Measurements from ENCODE around the gene PTPN11.
A peak's percentile ranks its signal among the peaks of the same experiment; 100 is the strongest.

The PTPN11 gene

GRCh38 chr12:112418608-112419296, at the start of gene PTPN11:
PTPN11 (plus strand) TSS chr12:112418947; CDS start chr12:112419112, 165 bp downstream.
- peak within 1 kb of the TSS; percentile 98 for H3K4me3 ChIP-seq (ENCODE audit: insufficient read length, low read depth)
- peak; percentile 70 for DNase-seq (ENCODE audit: low read depth, low spot score)
- H3K4me1 ChIP-seq (ENCODE audit: insufficient read depth, insufficient read length), result no peaks in the 10 kb centered on the region
- peak within 1 kb of the TSS; percentile 99 for H3K9ac ChIP-seq (ENCODE audit: insufficient read length, low read depth)
- no peaks in the 10 kb centered on the region for H3K9me3 ChIP-seq (ENCODE audit: insufficient read depth, low read length)
- TF ChIP-seq YY1 (IDR thresholded peaks at IDR 0.05; ENCODE audit: insufficient read depth, insufficient read length), result peak; percentile 13
- no peak for TF ChIP-seq ZNF274 (IDR thresholded peaks at IDR 0.05; ENCODE audit: low read depth, low read length)
- H3K27me3 ChIP-seq (ENCODE audit: insufficient read depth, insufficient read length), result no peaks in the 10 kb centered on the region
- H3K36me3 ChIP-seq (ENCODE audit: insufficient read depth, insufficient read length, low read length), result peaks cover 37% of the 10 kb centered on the region

- H3K36me3 ChIP-seq (ENCODE audit: insufficient read depth, insufficient read length, low read length), result no peaks in the 10 kb centered on the region
- no peak for TF ChIP-seq YY1 (IDR thresholded peaks at IDR 0.05; ENCODE audit: insufficient read depth, insufficient read length)
- TF ChIP-seq ZNF274 (IDR thresholded peaks at IDR 0.05; ENCODE audit: low read depth, low read length), result no peak
- TF ChIP-seq SUZ12 (IDR thresholded peaks at IDR 0.05; ENCODE audit: extremely low read depth, insufficient read depth, insufficient read length), result no peak
- H3K9me3 ChIP-seq (ENCODE audit: insufficient read depth, low read length), result no peaks in the 10 kb centered on the region
- no peak overlapping the region for H3K4me3 ChIP-seq (ENCODE audit: insufficient read length, low read depth)
- H3K27me3 ChIP-seq (ENCODE audit: insufficient read depth, insufficient read length), result no peaks in the 10 kb centered on the region
- no peak overlapping the region for H3K9ac ChIP-seq (ENCODE audit: insufficient read length, low read depth)
- no peak for DNase-seq (ENCODE audit: low read depth, low spot score)
- no peaks in the 10 kb centered on the region for H3K4me1 ChIP-seq (ENCODE audit: insufficient read depth, insufficient read length)
These were observed 48.5 kb upstream of the PTPN11 start for GRCh38 chr12:112370199-112370598.

DNA sequence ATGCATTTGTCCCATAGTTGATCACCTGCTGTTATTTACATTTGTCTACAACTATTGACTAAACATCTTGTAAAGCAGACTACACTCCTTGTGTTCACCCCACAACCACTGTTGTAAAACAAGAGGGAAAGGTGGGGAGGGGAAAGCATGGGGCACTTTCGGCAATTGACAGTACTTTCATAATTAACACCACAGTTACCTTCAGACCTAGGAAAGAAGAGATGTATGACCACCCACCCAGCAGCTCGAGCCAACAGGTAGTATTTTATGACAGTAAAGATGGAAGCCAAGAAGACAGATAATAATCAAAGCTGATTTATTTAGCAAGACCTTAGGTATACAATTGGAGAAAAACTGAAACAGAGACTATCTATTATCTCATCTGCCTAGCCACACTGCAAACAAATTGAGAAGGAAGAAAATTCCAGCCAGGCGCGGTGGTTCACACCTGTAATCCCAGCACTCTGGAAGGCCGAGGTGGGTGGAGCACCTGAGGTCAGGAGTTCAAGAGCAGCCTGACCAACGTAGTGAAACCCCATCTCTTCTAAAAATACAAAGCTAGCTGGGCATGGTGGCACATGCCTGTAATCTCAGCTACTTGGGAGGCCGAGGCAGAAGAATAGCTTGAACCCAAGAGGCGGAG, 47.8 kb upstream of the PTPN11 start:
- Histone ChIP-seq H3K9ac (ENCODE audit: insufficient read length, low read depth) (no peak overlapping the region), H3K9me3 (ENCODE audit: insufficient read depth, low read length) (no peaks in the 10 kb centered on the region), H3K36me3 (ENCODE audit: insufficient read depth, insufficient read length, low read length) (no peaks in the 10 kb centered on the region), H3K4me3 (ENCODE audit: insufficient read length, low read depth) (no peak overlapping the region), H3K4me1 (ENCODE audit: insufficient read depth, insufficient read length) (no peaks in the 10 kb centered on the region), H3K27me3 (ENCODE audit: insufficient read depth, insufficient read length) (no peaks in the 10 kb centered on the region)
- no peak for TF ChIP-seq SUZ12 (IDR thresholded peaks at IDR 0.05; ENCODE audit: extremely low read depth, insufficient read depth, insufficient read length)
- TF ChIP-seq ZNF274 (IDR thresholded peaks at IDR 0.05; ENCODE audit: low read depth, low read length), result no peak
- no peak for TF ChIP-seq YY1 (IDR thresholded peaks at IDR 0.05; ENCODE audit: insufficient read depth, insufficient read length)
- no peak for DNase-seq (ENCODE audit: low read depth, low spot score)

DNA sequence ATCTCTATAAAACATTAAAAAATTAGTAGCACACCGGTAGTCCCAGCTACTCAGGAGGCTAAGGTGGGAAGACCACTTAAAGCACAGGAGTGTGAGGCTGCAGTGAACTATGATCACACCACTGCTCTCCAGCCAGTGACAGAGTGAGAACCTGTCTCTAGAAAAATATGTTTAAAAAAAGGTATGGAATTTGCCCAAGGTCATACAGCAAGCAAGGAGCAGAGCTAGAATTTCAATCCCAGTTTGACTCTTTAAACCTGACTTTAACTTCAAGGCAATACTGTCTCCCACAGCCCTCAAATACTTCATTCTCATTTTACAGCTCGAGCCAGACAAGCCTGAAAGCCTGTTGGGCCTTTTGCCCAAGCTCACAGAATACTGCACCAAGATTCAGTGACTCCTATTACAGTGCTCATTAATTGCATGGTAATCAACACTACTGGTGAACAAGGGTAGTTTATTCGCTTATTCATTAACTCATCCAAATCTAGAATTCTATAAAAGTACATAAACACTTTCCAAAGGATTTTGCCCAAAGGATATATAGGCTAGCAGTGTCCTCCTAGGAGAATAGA, 44.5 kb upstream of the PTPN11 start:
- H3K27me3 ChIP-seq (ENCODE audit: insufficient read depth, insufficient read length), result no peaks in the 10 kb centered on the region
- TF ChIP-seq SUZ12 (IDR thresholded peaks at IDR 0.05; ENCODE audit: extremely low read depth, insufficient read depth, insufficient read length) (no peak), ZNF274 (IDR thresholded peaks at IDR 0.05; ENCODE audit: low read depth, low read length) (no peak), YY1 (IDR thresholded peaks at IDR 0.05; ENCODE audit: insufficient read depth, insufficient read length) (no peak)

GRCh38 chr12:112375105-112375504, 43.6 kb upstream of the PTPN11 start:
- H3K4me1 ChIP-seq (ENCODE audit: insufficient read depth, insufficient read length), result no peaks in the 10 kb centered on the region
- TF ChIP-seq YY1 (IDR thresholded peaks at IDR 0.05; ENCODE audit: insufficient read depth, insufficient read length), result no peak
- H3K9ac ChIP-seq (ENCODE audit: insufficient read length, low read depth), result no peak overlapping the region
- H3K27me3 ChIP-seq (ENCODE audit: insufficient read depth, insufficient read length), result no peaks in the 10 kb centered on the region
- no peak overlapping the region for H3K4me3 ChIP-seq (ENCODE audit: insufficient read length, low read depth)
- no peaks in the 10 kb centered on the region for H3K9me3 ChIP-seq (ENCODE audit: insufficient read depth, low read length)
- no peak for DNase-seq (ENCODE audit: low read depth, low spot score)
- H3K36me3 ChIP-seq (ENCODE audit: insufficient read depth, insufficient read length, low read length), result no peaks in the 10 kb centered on the region

More for the DNA sequence above, 44.5 kb upstream of the PTPN11 start:
- Histone ChIP-seq H3K36me3 (ENCODE audit: insufficient read depth, insufficient read length, low read length) (no peaks in the 10 kb centered on the region), H3K9ac (ENCODE audit: insufficient read length, low read depth) (no peak overlapping the region), H3K4me3 (ENCODE audit: insufficient read length, low read depth) (no peak overlapping the region), H3K9me3 (ENCODE audit: insufficient read depth, low read length) (no peaks in the 10 kb centered on the region), H3K4me1 (ENCODE audit: insufficient read depth, insufficient read length) (no peaks in the 10 kb centered on the region)
- no peak for DNase-seq (ENCODE audit: low read depth, low spot score)

GRCh38 chr12:112380663-112381405, 37.9 kb upstream of the PTPN11 start:
- no peak for DNase-seq (ENCODE audit: low read depth, low spot score)
- peak overlapping the region; percentile 75 for H3K4me3 ChIP-seq (ENCODE audit: insufficient read length, low read depth)
- no peak for TF ChIP-seq SUZ12 (IDR thresholded peaks at IDR 0.05; ENCODE audit: extremely low read depth, insufficient read depth, insufficient read length)
- H3K9me3 ChIP-seq (ENCODE audit: insufficient read depth, low read length), result no peaks in the 10 kb centered on the region
- peak overlapping the region; percentile 90 for H3K9ac ChIP-seq (ENCODE audit: insufficient read length, low read depth)
- H3K4me1 ChIP-seq (ENCODE audit: insufficient read depth, insufficient read length), result no peaks in the 10 kb centered on the region
- H3K27me3 ChIP-seq (ENCODE audit: insufficient read depth, insufficient read length), result peaks cover 9% of the 10 kb centered on the region
- no peaks in the 10 kb centered on the region for H3K36me3 ChIP-seq (ENCODE audit: insufficient read depth, insufficient read length, low read length)

GRCh38 chr12:112381406-112381882, 37.3 kb upstream of the PTPN11 start:
- Histone ChIP-seq H3K27me3 (ENCODE audit: insufficient read depth, insufficient read length) (peaks cover 9% of the 10 kb centered on the region), H3K4me1 (ENCODE audit: insufficient read depth, insufficient read length) (no peaks in the 10 kb centered on the region), H3K9ac (ENCODE audit: insufficient read length, low read depth) (peak overlapping the region; percentile 90), H3K4me3 (ENCODE audit: insufficient read length, low read depth) (peak overlapping the region; percentile 75), H3K9me3 (ENCODE audit: insufficient read depth, low read length) (no peaks in the 10 kb centered on the region), H3K36me3 (ENCODE audit: insufficient read depth, insufficient read length, low read length) (no peaks in the 10 kb centered on the region)
- DNase-seq (ENCODE audit: low read depth, low spot score), result no peak
- TF ChIP-seq SUZ12 (IDR thresholded peaks at IDR 0.05; ENCODE audit: extremely low read depth, insufficient read depth, insufficient read length) (no peak), ZNF274 (IDR thresholded peaks at IDR 0.05; ENCODE audit: low read depth, low read length) (no peak), YY1 (IDR thresholded peaks at IDR 0.05; ENCODE audit: insufficient read depth, insufficient read length) (no peak)

All from NT2/D1 (cell line).